Calu3 (cell line): ENCODE measurements around the gene EXOSC2. TPM values are rescaled to one million over a fixed set of nuclear protein-coding genes. Genes with fewer than 3 reads are reported as not detected.
"Not testable (repeated sequence)": the region's sequence is repeated elsewhere in the genome, so short reads cannot be mapped to it uniquely, and the experiment has no call there.

Experiments used
- BruUV-seq: library from RNA; stranded (reverse); fragments of 400-500 nt; replicated peaks from 2 replicates; lab custom pipeline; 2021; lab: Mats Ljungman, UMichigan
- CTCF ChIA-PET: fragments of 300-600 bp; sonication (Branson Sonifier 250); formaldehyde crosslinking; loops from one replicate; lab custom pipeline; 2022; ENCODE audit warnings: antibody characterized with exemption; lab: Charles Lee
- DNase-seq: peaks from one replicate; pipeline ENCODE4 v3.0.0; 2022
- H3K27ac Mint-ChIP-seq: one replicate; pipeline ENCODE4 v1.8.0; 2022; ENCODE audit warnings: mixed read lengths; ENCODE audit not compliant: unreplicated experiment
- H3K27me3 Mint-ChIP-seq: one replicate; pipeline ENCODE4 v1.8.0; 2022; ENCODE audit warnings: mixed read lengths; ENCODE audit not compliant: unreplicated experiment
- H3K36me3 Mint-ChIP-seq: one replicate; pipeline ENCODE4 v1.8.0; 2022; ENCODE audit warnings: mild to moderate bottlenecking, moderate library complexity, mixed read lengths; ENCODE audit not compliant: insufficient read depth, unreplicated experiment
- H3K4me1 Mint-ChIP-seq: one replicate; pipeline ENCODE4 v1.8.0; 2022; ENCODE audit warnings: mild to moderate bottlenecking, low read depth, mixed read lengths; ENCODE audit not compliant: unreplicated experiment
- H3K4me3 Mint-ChIP-seq: one replicate; pipeline ENCODE4 v1.8.0; 2022; ENCODE audit warnings: mild to moderate bottlenecking, low read depth, moderate library complexity, mixed read lengths; ENCODE audit not compliant: unreplicated experiment
- H3K9me3 Mint-ChIP-seq: one replicate; pipeline ENCODE4 v1.8.0; 2022; ENCODE audit warnings: low read depth, mixed read lengths; ENCODE audit not compliant: unreplicated experiment
- intact Hi-C: fragments of 100-400 bp; cut with micrococcal nuclease; formaldehyde crosslinking; loops from one replicate; pipeline ENCODE4 v1.10.0; 2022; ENCODE audit not compliant: unreplicated experiment
- total RNA-seq: library from RNA; stranded (reverse); gene quantifications from 2 replicates; pipeline ENCODE4 v1.2.3, GENCODE V29; 2022
- TF ChIP-seq, protein P1 (sequence below): fragments of 200-600 bp; IDR thresholded peaks from one replicate; pipeline ENCODE4 v1.8.0; 2022; ENCODE audit warnings: antibody characterized with exemption; ENCODE audit not compliant: unreplicated experiment

EXOSC2 gene
- total RNA-seq, 1 experiment from 2014 or later: 42.9 TPM

DNA sequence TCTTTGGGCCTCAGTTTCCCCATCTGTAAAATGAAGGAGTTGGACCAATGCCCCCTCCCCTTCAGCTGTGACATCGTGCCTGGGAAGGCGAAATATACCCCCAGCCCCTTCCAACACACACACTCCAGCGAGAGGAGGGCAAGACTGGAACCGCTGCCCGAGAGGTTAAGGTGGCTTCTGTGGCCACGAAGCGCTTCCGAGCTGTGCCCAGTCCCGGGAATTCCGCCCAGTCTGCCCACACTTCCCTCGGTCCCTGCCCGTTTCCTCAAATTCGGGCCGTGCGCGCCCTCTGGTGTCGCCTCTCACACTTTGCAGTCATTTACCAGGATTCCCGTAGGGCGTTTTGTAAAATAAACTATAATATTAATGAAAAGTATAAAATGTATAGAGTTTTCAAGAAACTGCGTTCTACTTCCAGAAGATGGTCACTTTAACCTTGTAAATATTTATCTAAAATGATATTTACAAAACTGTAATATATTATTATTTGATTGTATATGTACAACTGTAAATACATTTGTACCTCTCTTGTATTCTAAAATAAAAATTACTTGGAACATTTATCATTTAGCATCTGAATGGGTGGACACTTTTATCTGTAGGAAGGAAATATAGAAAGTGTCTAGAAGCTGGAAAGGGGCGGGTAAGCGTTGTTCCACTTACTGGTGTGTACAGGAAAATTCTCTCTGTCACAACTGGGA lies 11.0 kb upstream of the EXOSC2 start:
- H3K27ac Mint-ChIP-seq: no peak overlapping the region
- peaks cover 10% of the 10 kb centered on the region for H3K36me3 Mint-ChIP-seq
- TF ChIP-seq, protein P1, sequence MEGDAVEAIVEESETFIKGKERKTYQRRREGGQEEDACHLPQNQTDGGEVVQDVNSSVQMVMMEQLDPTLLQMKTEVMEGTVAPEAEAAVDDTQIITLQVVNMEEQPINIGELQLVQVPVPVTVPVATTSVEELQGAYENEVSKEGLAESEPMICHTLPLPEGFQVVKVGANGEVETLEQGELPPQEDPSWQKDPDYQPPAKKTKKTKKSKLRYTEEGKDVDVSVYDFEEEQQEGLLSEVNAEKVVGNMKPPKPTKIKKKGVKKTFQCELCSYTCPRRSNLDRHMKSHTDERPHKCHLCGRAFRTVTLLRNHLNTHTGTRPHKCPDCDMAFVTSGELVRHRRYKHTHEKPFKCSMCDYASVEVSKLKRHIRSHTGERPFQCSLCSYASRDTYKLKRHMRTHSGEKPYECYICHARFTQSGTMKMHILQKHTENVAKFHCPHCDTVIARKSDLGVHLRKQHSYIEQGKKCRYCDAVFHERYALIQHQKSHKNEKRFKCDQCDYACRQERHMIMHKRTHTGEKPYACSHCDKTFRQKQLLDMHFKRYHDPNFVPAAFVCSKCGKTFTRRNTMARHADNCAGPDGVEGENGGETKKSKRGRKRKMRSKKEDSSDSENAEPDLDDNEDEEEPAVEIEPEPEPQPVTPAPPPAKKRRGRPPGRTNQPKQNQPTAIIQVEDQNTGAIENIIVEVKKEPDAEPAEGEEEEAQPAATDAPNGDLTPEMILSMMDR: peak; percentile 48
- CTCF ChIA-PET: interaction anchor here (0.6 to 1.8 kb wide), 5 partner anchors 11 to 348 kb away, joined by 3 to 9 read pairs (median 4); partner anchors contain the start of gene EXOSC2
- peak overlapping the region; percentile 65 for H3K4me3 Mint-ChIP-seq
- intact Hi-C loops: no loop called here
- no TSS peak for BruUV-seq
- H3K27me3 Mint-ChIP-seq: peaks cover 14% of the 10 kb centered on the region
- peak; percentile 76 for DNase-seq
- no peaks in the 10 kb centered on the region for H3K9me3 Mint-ChIP-seq
- H3K4me1 Mint-ChIP-seq: peaks cover 7% of the 10 kb centered on the region

DNA sequence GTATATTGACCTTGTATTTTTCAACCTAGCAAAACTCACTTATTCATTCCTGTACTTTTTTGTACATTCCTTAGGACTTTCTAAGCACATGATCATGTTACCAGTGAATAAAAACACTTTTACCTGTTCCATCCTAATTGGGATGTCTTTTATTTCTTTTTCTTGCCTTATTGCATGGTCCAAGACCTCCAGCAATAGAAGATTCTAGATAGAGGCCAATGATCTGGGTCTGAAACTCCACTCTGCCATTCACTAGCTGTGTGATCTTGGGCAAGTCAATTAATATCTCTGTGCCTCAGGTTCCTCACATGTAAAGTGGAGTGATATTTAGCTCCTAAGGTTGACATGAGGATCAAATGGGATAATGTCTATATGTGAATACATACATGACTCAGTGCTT lies 8.5 kb upstream of the EXOSC2 start:
- no TSS peak for BruUV-seq
- Mint-ChIP-seq H3K4me3 (no peak overlapping the region), H3K4me1 (peaks cover 18% of the 10 kb centered on the region), H3K27me3 (no peaks in the 10 kb centered on the region), H3K36me3 (peaks cover 19% of the 10 kb centered on the region), H3K9me3 (no peaks in the 10 kb centered on the region), H3K27ac (no peak overlapping the region)
- CTCF ChIA-PET: no interaction called here
- no peak for DNase-seq
- TF ChIP-seq, protein P1: no peak
- intact Hi-C loops: no loop called here

DNA sequence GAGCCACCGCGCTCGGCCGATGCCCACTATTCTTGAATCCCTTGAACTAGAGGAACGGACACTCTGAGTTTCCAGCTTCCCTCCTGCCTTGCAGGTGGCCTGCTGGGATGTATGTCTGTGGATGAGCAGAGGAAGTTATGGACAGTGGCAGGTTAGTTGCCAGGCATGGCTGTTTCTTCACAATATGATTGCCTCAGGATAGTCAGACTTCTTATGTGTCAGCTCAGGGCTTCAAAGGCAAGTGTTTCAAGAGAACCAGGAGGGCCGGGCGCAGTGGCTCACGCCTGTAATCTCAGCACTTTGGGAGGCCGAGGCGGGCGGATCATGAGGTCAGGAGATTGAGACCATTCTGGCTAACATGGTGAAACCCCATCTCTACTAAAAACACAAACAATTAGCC lies 7.6 kb upstream of the EXOSC2 start:
- peaks cover 25% of the 10 kb centered on the region for H3K36me3 Mint-ChIP-seq
- intact Hi-C loops, H3K9me3 Mint-ChIP-seq, H3K27me3 Mint-ChIP-seq, DNase-seq, H3K4me3 Mint-ChIP-seq, BruUV-seq, H3K27ac Mint-ChIP-seq: not testable (repeated sequence)
- H3K4me1 Mint-ChIP-seq: peaks cover 21% of the 10 kb centered on the region
- CTCF ChIA-PET: interaction anchor here (0.9 kb wide), 1 partner anchor 16 kb away, joined by 10 read pairs; no protein-coding TSS in a partner anchor

DNA sequence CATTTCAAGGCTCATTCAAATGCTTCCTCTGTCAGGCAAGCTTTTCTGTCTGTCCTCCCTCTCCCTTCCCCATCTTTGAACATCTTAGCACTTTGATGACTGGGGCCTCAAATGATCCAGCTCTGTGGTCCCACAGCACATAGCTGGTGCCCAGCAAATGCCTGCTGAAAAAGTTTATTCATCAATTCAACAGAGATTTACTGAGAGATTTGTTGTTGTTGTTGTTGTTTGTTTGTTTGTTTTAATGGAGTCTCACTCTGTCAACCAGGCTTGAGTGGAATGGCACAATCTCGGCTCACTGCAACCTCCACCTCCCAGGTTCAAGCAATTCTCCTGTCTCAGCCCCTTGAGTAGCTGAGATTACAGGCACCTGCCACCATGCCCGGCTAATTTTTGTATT lies 6.0 kb upstream of the EXOSC2 start:
- BruUV-seq: no TSS peak
- TF ChIP-seq, protein P1: no peak
- Mint-ChIP-seq H3K4me3 (no peak overlapping the region), H3K9me3 (no peaks in the 10 kb centered on the region), H3K4me1 (peaks cover 16% of the 10 kb centered on the region), H3K27me3 (no peaks in the 10 kb centered on the region), H3K36me3 (peaks cover 16% of the 10 kb centered on the region), H3K27ac (no peak overlapping the region)
- intact Hi-C loops: no loop called here
- DNase-seq: no peak
- CTCF ChIA-PET: no interaction called here

DNA sequence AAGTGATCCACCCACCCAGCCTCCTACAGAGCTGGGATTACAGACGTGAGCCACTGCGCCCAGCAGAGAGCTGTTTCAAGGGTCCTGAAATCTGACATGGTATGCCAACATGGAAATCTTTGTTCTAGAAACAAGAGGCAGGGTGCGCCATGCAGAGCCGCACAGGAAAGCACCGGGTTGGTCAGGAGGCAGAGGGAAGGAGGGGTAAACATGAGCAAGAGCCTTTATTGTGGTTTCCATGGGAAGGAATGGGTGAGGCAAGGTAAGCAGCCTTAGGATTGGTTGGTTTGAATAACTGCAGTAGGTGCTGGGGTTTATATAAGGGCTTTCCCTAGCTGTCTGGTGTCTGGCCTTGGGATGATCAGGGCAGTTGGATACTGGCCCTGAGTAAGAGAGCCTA lies 5.5 kb upstream of the EXOSC2 start:
- TF ChIP-seq, protein P1: no peak
- no peak for DNase-seq
- Mint-ChIP-seq H3K9me3 (no peaks in the 10 kb centered on the region), H3K27ac (no peak overlapping the region), H3K36me3 (peaks cover 14% of the 10 kb centered on the region), H3K27me3 (no peaks in the 10 kb centered on the region), H3K4me3 (no peak overlapping the region), H3K4me1 (peaks cover 17% of the 10 kb centered on the region)
- BruUV-seq: no TSS peak
- intact Hi-C loops: no loop called here
- CTCF ChIA-PET: no interaction called here
